ENCODE results near the gene PCNP. TPM values are rescaled to one million over a fixed set of nuclear protein-coding genes. Genes with fewer than 3 reads are reported as not detected.
"Not testable (repeated sequence)": the region's sequence is repeated elsewhere in the genome, so short reads cannot be mapped to it uniquely, and the experiment has no call there.

PCNP gene
- total RNA-seq, 1 donor, result 193 TPM

DNA sequence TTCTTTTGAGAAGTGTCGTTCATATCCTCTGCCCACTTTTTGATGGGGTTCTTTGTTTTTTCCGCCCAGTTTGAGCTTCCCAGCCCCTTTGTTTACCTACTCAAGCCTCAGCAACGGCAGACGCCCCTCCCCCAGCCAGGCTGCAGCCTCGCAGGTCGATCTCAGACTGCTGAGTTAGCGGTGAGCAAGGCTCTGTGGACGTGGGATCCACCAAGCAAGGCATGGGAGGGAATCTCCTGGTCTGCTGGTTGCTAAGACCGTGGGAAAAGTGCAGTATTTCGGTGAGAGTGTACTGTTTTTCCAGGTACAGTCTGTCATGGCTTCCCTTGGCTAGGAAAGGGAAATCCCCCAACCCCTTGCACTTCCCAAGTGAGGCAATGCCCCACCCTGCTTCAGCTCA is 31.4 kb downstream of the PCNP start:
- not testable (repeated sequence) for H3K4me3 ChIP-seq (ENCODE audit: low read length); H3K27me3 ChIP-seq (ENCODE audit: insufficient read depth, low read length); H3K9me3 ChIP-seq (ENCODE audit: low read depth, low read length); H3K4me1 ChIP-seq (ENCODE audit: insufficient read depth, low read length)

- Histone ChIP-seq H3K27me3 (ENCODE audit: insufficient read depth, low read length) (no peaks in the 10 kb centered on the region), H3K9me3 (ENCODE audit: low read depth, low read length) (no peaks in the 10 kb centered on the region), H3K4me3 (ENCODE audit: low read length) (no peak overlapping the region), H3K4me1 (ENCODE audit: insufficient read depth, low read length) (no peaks in the 10 kb centered on the region)
Measured at GRCh38 chr3:101611023-101611422, 37.0 kb downstream of the PCNP start.

DNA sequence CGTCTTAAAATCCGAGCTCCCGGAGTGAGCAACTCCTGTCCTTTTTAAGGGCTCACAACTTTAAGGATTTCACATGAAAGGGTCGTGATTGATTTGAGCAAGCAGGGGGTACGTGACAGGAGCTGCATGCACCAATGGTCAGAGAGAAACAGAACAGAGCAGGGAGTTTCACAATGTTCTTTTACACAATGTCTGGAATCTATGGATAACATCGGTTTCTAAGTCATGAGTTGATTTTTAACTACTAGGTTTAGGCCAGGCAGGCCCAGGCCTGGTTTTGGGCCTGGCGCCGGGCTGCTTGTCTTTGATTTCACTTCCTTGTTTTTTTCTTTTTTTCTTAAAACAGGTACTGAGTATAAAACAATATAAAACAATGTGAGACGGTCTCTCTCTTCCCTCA is 39.0 kb downstream of the PCNP start:
- H3K27me3 ChIP-seq (ENCODE audit: insufficient read depth, low read length); H3K4me3 ChIP-seq (ENCODE audit: low read length); H3K9me3 ChIP-seq (ENCODE audit: low read depth, low read length); H3K4me1 ChIP-seq (ENCODE audit: insufficient read depth, low read length): not testable (repeated sequence)

GRCh38 chr3:101615525-101615924 is 41.5 kb downstream of the PCNP start:
- H3K9me3 ChIP-seq (ENCODE audit: low read depth, low read length), result no peaks in the 10 kb centered on the region
- no peaks in the 10 kb centered on the region for H3K27me3 ChIP-seq (ENCODE audit: insufficient read depth, low read length)
- no peak overlapping the region for H3K4me3 ChIP-seq (ENCODE audit: low read length)
- H3K4me1 ChIP-seq (ENCODE audit: insufficient read depth, low read length), result no peaks in the 10 kb centered on the region

DNA sequence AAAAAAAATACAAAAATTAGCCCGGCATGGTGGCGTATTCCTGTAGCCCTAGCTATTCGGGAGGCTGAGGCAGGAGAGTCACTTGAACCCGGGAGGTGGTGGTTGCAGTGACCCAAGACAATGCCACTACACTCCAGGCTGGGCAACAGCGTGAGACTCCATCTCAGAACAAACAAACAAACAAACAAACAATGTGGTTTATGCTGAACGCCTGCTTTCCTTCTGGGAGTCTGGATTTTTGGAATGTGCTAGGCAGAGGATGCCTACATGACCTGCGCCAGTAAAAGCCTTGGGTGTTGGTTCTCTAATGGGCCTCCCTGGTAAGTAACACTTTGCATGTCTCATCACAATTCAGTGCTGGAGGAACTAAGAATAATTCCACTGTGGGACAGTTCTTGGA is 43.5 kb downstream of the PCNP start:
- H3K4me1 ChIP-seq (ENCODE audit: insufficient read depth, low read length), result no peaks in the 10 kb centered on the region
- H3K9me3 ChIP-seq (ENCODE audit: low read depth, low read length), result no peaks in the 10 kb centered on the region
- no peak overlapping the region for H3K4me3 ChIP-seq (ENCODE audit: low read length)
- H3K27me3 ChIP-seq (ENCODE audit: insufficient read depth, low read length), result no peaks in the 10 kb centered on the region

DNA sequence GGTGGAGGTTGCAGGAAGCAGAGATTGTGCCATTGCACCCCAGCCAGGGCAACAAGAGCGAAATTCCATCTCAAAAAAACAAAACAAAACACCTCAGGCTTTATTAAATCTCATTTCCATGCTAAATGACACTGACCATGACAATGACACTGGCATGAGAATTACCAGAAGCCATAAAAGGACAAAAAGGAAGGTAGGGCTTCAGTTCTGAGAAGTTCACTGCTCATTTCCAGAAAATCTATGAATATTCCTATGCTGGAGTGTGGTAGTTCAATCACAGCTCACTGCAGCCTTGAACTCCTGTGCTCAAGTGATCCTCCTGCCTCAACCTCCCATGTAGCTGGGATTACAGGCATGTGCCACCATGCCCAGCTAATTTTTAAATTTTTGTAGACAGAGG is 44.7 kb downstream of the PCNP start:
- H3K4me1 ChIP-seq (ENCODE audit: insufficient read depth, low read length), result no peaks in the 10 kb centered on the region
- no peaks in the 10 kb centered on the region for H3K9me3 ChIP-seq (ENCODE audit: low read depth, low read length)
- H3K27me3 ChIP-seq (ENCODE audit: insufficient read depth, low read length), result no peaks in the 10 kb centered on the region
- H3K4me3 ChIP-seq (ENCODE audit: low read length), result no peak overlapping the region

DNA sequence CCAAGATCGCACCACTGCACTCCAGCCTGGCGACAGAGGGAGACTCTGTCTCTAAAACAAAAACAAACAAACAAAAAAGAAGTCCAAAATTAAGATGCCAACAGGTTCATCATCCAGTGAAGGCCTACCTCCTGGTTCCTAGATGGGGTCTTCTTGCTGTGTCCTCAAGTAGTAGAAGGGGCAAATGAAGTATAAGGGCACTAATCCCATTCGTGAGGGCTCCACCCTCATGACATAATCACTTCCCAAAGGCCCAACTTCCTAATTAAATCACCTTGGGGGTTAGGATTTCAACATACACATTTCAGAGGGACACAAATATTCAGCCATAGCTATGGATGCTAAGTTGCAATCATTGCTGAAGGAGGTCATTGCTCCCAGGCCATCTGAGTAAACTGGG is 45.8 kb downstream of the PCNP start:
- Histone ChIP-seq H3K9me3 (ENCODE audit: low read depth, low read length) (no peaks in the 10 kb centered on the region), H3K27me3 (ENCODE audit: insufficient read depth, low read length) (no peaks in the 10 kb centered on the region)

DNA sequence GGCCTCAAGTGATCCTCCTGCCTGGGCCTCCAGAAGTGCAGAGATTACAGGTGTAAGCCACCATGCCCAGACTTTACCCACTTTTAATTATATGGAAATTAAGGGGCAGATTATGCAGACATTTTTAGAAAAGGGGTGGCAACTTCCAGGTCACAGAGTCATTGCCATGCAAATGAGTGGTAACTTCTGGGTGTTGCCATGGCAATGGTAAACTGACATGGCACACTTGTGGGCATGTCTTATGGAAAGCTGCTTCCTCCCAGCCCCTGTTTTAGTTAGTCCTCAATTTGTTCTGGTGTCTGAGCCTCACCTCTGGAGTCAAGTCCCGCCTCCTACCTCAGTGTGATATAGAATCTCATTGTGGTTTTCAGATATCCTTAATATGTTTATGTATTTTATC is 49.7 kb downstream of the PCNP start:
- Histone ChIP-seq H3K27me3 (ENCODE audit: insufficient read depth, low read length) (no peaks in the 10 kb centered on the region), H3K9me3 (ENCODE audit: low read depth, low read length) (no peaks in the 10 kb centered on the region), H3K4me1 (ENCODE audit: insufficient read depth, low read length) (no peaks in the 10 kb centered on the region), H3K4me3 (ENCODE audit: low read length) (no peak overlapping the region)

More for the DNA sequence above, 45.8 kb downstream of the PCNP start:
- Histone ChIP-seq H3K4me3 (ENCODE audit: low read length) (no peak overlapping the region), H3K4me1 (ENCODE audit: insufficient read depth, low read length) (no peaks in the 10 kb centered on the region)

DNA sequence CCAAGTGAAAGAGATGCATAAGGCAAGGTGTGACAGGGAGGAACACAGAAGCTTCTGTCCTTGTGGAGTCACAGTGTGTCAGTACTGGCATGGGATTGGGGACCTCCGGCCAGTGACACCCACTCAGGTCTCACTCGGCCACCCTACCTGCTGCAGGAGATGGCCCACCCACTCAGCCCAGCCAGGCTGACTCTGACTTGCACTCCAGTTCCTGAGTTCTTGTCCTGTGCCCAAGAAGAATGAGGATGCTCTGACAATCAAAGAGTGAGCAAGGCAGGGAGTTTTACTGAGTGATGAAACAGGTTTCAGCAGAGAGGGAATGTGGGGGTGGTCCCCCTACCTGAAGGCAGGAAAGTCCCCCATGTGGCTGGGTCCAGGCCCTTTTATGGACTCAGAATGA is 50.9 kb downstream of the PCNP start:
- Histone ChIP-seq H3K4me1 (ENCODE audit: insufficient read depth, low read length) (no peaks in the 10 kb centered on the region), H3K9me3 (ENCODE audit: low read depth, low read length) (no peaks in the 10 kb centered on the region), H3K27me3 (ENCODE audit: insufficient read depth, low read length) (no peaks in the 10 kb centered on the region), H3K4me3 (ENCODE audit: low read length) (no peak overlapping the region)

DNA sequence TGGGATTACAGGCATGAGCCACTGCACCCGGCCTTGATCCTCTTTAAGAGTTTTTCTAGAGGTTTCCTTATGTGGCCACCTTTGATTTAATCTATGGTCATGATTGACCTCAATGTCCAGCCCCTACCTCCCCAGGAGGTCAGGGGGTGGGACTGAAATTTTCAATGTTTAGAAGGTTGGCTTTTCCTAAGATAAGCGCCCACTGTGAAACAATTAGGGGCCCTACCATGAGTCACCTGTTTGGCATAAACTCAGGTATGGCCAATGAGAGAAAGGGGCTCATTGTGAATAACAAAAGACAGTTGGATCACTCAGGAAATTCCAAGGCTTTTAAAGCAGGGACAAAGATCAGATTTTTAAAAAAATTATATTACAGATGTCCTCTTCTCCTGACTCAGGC is 51.9 kb downstream of the PCNP start:
- Histone ChIP-seq H3K4me3 (ENCODE audit: low read length) (no peak overlapping the region), H3K9me3 (ENCODE audit: low read depth, low read length) (no peaks in the 10 kb centered on the region), H3K27me3 (ENCODE audit: insufficient read depth, low read length) (no peaks in the 10 kb centered on the region), H3K4me1 (ENCODE audit: insufficient read depth, low read length) (no peaks in the 10 kb centered on the region)

DNA sequence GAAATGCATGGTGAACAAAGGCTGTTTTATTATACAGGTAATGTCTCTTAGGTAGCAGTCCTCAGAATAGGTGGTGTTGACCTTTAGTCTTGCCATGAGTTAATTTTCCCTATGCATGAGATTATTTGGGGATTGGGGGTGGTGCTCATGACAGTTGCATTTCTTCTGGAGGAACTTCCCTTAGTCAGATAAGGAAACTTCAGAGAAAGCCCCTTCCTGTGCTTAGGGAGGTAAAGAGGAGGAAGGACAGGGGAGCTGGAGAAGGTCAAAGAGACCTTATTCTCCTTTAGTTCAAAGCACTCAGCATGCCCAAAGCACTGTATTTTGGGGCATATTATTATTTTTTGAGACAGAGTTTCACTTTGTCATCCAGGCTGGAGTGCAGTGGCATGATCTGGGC is 55.2 kb downstream of the PCNP start:
- Histone ChIP-seq H3K27me3 (ENCODE audit: insufficient read depth, low read length) (no peaks in the 10 kb centered on the region), H3K4me3 (ENCODE audit: low read length) (no peak overlapping the region), H3K4me1 (ENCODE audit: insufficient read depth, low read length) (no peaks in the 10 kb centered on the region), H3K9me3 (ENCODE audit: low read depth, low read length) (no peaks in the 10 kb centered on the region)

- Histone ChIP-seq H3K4me1 (ENCODE audit: insufficient read depth, low read length) (no peaks in the 10 kb centered on the region), H3K4me3 (ENCODE audit: low read length) (no peak overlapping the region), H3K27me3 (ENCODE audit: insufficient read depth, low read length) (no peaks in the 10 kb centered on the region), H3K9me3 (ENCODE audit: low read depth, low read length) (no peaks in the 10 kb centered on the region)
Measured at GRCh38 chr3:101631098-101631796, 57.3 kb downstream of the PCNP start.

GRCh38 chr3:101631959-101632358 is 58.0 kb downstream of the PCNP start:
- not testable (repeated sequence) for H3K9me3 ChIP-seq (ENCODE audit: low read depth, low read length); H3K4me3 ChIP-seq (ENCODE audit: low read length); H3K27me3 ChIP-seq (ENCODE audit: insufficient read depth, low read length); H3K4me1 ChIP-seq (ENCODE audit: insufficient read depth, low read length)

GRCh38 chr3:101632586-101632985 is 58.6 kb downstream of the PCNP start:
- H3K27me3 ChIP-seq (ENCODE audit: insufficient read depth, low read length), result no peaks in the 10 kb centered on the region
- H3K4me1 ChIP-seq (ENCODE audit: insufficient read depth, low read length), result no peaks in the 10 kb centered on the region
- H3K9me3 ChIP-seq (ENCODE audit: low read depth, low read length), result no peaks in the 10 kb centered on the region
- no peak overlapping the region for H3K4me3 ChIP-seq (ENCODE audit: low read length)

GRCh38 chr3:101633186-101633585 is 59.2 kb downstream of the PCNP start:
- H3K4me1 ChIP-seq (ENCODE audit: insufficient read depth, low read length), result no peaks in the 10 kb centered on the region

GRCh38 chr3:101634591-101635196 is 60.7 kb downstream of the PCNP start:
- no peak overlapping the region for H3K4me3 ChIP-seq (ENCODE audit: low read length)
- no peaks in the 10 kb centered on the region for H3K9me3 ChIP-seq (ENCODE audit: low read depth, low read length)
- H3K4me1 ChIP-seq (ENCODE audit: insufficient read depth, low read length), result no peaks in the 10 kb centered on the region
- no peaks in the 10 kb centered on the region for H3K27me3 ChIP-seq (ENCODE audit: insufficient read depth, low read length)

More at GRCh38 chr3:101633186-101633585, 59.2 kb downstream of the PCNP start:
- Histone ChIP-seq H3K9me3 (ENCODE audit: low read depth, low read length) (no peaks in the 10 kb centered on the region), H3K27me3 (ENCODE audit: insufficient read depth, low read length) (no peaks in the 10 kb centered on the region), H3K4me3 (ENCODE audit: low read length) (no peak overlapping the region)
